Effector memory CD4-positive, alpha-beta T cell (primary cell): ENCODE data around the gene CEMP1.

Experiments used
- DNase-seq, 3 donors: peaks; one replicate each; pipeline ENCODE4 v3.0.0-alpha.2; 2020
- H3K27ac ChIP-seq: 2 replicates; pipeline ENCODE4 v1.7.0; 2013; ENCODE audit warnings: mild to moderate bottlenecking, low read length, moderate library complexity; ENCODE audit not compliant: insufficient read depth, poor library complexity, severe bottlenecking
- H3K27me3 ChIP-seq: replicated peaks from 2 replicates; pipeline ENCODE4 v1.7.0; 2013; ENCODE audit warnings: mild to moderate bottlenecking, low read length; ENCODE audit not compliant: insufficient read depth, control insufficient read depth, poor library complexity, severe bottlenecking
- H3K36me3 ChIP-seq: 2 replicates; pipeline ENCODE4 v1.7.0; 2013; ENCODE audit warnings: mild to moderate bottlenecking, low read length, moderate library complexity; ENCODE audit not compliant: control insufficient read depth, insufficient read depth
- H3K4me1 ChIP-seq: 2 replicates; pipeline ENCODE4 v1.7.0; 2013; ENCODE audit warnings: low read length, mild to moderate bottlenecking; ENCODE audit not compliant: control insufficient read depth, insufficient read depth, poor library complexity, severe bottlenecking
- H3K4me3 ChIP-seq: 2 replicates; pipeline ENCODE4 v1.7.0; 2013; ENCODE audit warnings: low read length, low read depth, mild to moderate bottlenecking; ENCODE audit not compliant: insufficient read depth, poor library complexity, severe bottlenecking
- H3K9me3 ChIP-seq: 2 replicates; pipeline ENCODE4 v1.7.0; 2013; ENCODE audit warnings: mild to moderate bottlenecking, low read length, moderate library complexity; ENCODE audit not compliant: control insufficient read depth

The CEMP1 gene

GRCh38 chr16:2501946-2502895 is 29.0 kb downstream of the CEMP1 start:
- Histone ChIP-seq H3K9me3 (no peaks in the 10 kb centered on the region), H3K27ac (no peak overlapping the region), H3K4me3 (no peak overlapping the region), H3K4me1 (peaks cover 5% of the 10 kb centered on the region), H3K27me3 (no peaks in the 10 kb centered on the region), H3K36me3 (no peaks in the 10 kb centered on the region)
- DNase-seq, result no peak

- no peaks in the 10 kb centered on the region for H3K27me3 ChIP-seq
- H3K27ac ChIP-seq, result no peak overlapping the region
- DNase-seq, result peak; percentile 55 to 69 (median 58)
- H3K36me3 ChIP-seq, result peaks cover 5% of the 10 kb centered on the region
- H3K4me3 ChIP-seq, result no peak overlapping the region
- no peaks in the 10 kb centered on the region for H3K9me3 ChIP-seq
- peaks cover 5% of the 10 kb centered on the region for H3K4me1 ChIP-seq
Measured at GRCh38 chr16:2500918-2501750, 30.1 kb downstream of the CEMP1 start.

GRCh38 chr16:2500430-2500917 is 30.7 kb downstream of the CEMP1 start:
- H3K27ac ChIP-seq, result no peak overlapping the region
- DNase-seq, result no peak
- H3K4me1 ChIP-seq, result peaks cover 5% of the 10 kb centered on the region
- peaks cover 5% of the 10 kb centered on the region for H3K36me3 ChIP-seq
- no peak overlapping the region for H3K4me3 ChIP-seq
- H3K9me3 ChIP-seq, result no peaks in the 10 kb centered on the region
- no peaks in the 10 kb centered on the region for H3K27me3 ChIP-seq

- H3K27me3 ChIP-seq, result no peaks in the 10 kb centered on the region
- no peak overlapping the region for H3K27ac ChIP-seq
- no peak overlapping the region for H3K4me3 ChIP-seq
- peaks cover 5% of the 10 kb centered on the region for H3K4me1 ChIP-seq
- no peaks in the 10 kb centered on the region for H3K9me3 ChIP-seq
- peaks cover 5% of the 10 kb centered on the region for H3K36me3 ChIP-seq
- no peak for DNase-seq
Measured at GRCh38 chr16:2499890-2500429, 31.2 kb downstream of the CEMP1 start.

- Histone ChIP-seq H3K36me3 (peaks cover 5% of the 10 kb centered on the region), H3K4me1 (peaks cover 5% of the 10 kb centered on the region), H3K27ac (no peak overlapping the region), H3K9me3 (no peaks in the 10 kb centered on the region), H3K27me3 (no peaks in the 10 kb centered on the region), H3K4me3 (no peak overlapping the region)
- no peak for DNase-seq
Measured at GRCh38 chr16:2499454-2499853, 31.8 kb downstream of the CEMP1 start.

- DNase-seq, result no peak
- Histone ChIP-seq H3K4me3 (no peak overlapping the region), H3K9me3 (no peaks in the 10 kb centered on the region), H3K27me3 (no peaks in the 10 kb centered on the region), H3K36me3 (peaks cover 5% of the 10 kb centered on the region), H3K4me1 (peaks cover 5% of the 10 kb centered on the region), H3K27ac (no peak overlapping the region)
Measured at GRCh38 chr16:2498531-2499253, 32.5 kb downstream of the CEMP1 start.

- Histone ChIP-seq H3K4me3 (no peak overlapping the region), H3K4me1 (peaks cover 5% of the 10 kb centered on the region), H3K27ac (no peak overlapping the region), H3K36me3 (peaks cover 5% of the 10 kb centered on the region), H3K9me3 (no peaks in the 10 kb centered on the region), H3K27me3 (no peaks in the 10 kb centered on the region)
- no peak for DNase-seq
Measured at GRCh38 chr16:2497695-2498484, 33.3 kb downstream of the CEMP1 start.

- H3K36me3 ChIP-seq, result peaks cover 5% of the 10 kb centered on the region
- H3K27ac ChIP-seq, result no peak overlapping the region
- no peaks in the 10 kb centered on the region for H3K9me3 ChIP-seq
- H3K4me3 ChIP-seq, result no peak overlapping the region
- no peaks in the 10 kb centered on the region for H3K27me3 ChIP-seq
- DNase-seq, result no peak
- H3K4me1 ChIP-seq, result peaks cover 5% of the 10 kb centered on the region
Measured at GRCh38 chr16:2497116-2497630, 34.0 kb downstream of the CEMP1 start.
